K562 (cell line): ENCODE results near the gene ATE1. TPM values are rescaled to one million over a fixed set of nuclear protein-coding genes. Genes with fewer than 3 reads are reported as not detected.

Experiments used
- ATAC-seq: fragments of 200-7000 bp; cut with Tn5 transposase; 3 replicates; pipeline ENCODE4 v1.9.1; 2020; ENCODE audit warnings: moderate library complexity
- BruUV-seq: library from RNA; stranded (reverse); fragments of 400-500 nt; replicated peaks from 2 replicates; lab custom pipeline; 2021; lab: Mats Ljungman, UMichigan
- CTCF ChIA-PET: fragments of 300-600 bp; formaldehyde crosslinking; extraction: SDS; loops from one replicate; lab custom pipeline; 2021; ENCODE audit warnings: low intra/inter-chr PET ratio; lab: Yijun Ruan, JAX
- POLR2A ChIA-PET: fragments of 300-600, 350-650 bp; sonication (Branson Sonifier 250); formaldehyde crosslinking; extraction: SDS; loops from one replicate; lab custom pipeline; 2021; ENCODE audit warnings: antibody characterized with exemption, inconsistent platforms; lab: Yijun Ruan, JAX
- DNase-seq, 4 experiments: peaks; one replicate each; pipeline versions ENCODE4 v3.0.0 to v3.0.0-alpha.2; 2011 to 2018; ENCODE audit warnings: low spot score in 3 of 4, mixed read lengths in 3 of 4; ENCODE audit errors: extremely low read depth in 1 of 4
- FAIRE-seq: peaks from 2 replicates; lab custom pipeline; 2011; peaks lifted over from hg19 to GRCh38; lab: Jason Lieb, UNC
- H2AFZ ChIP-seq: 2 replicates; pipeline ENCODE4 v1.6.0; 2011; ENCODE audit warnings: low read depth, low read length, control low read depth, inconsistent platforms
- H3K27ac ChIP-seq: fragments of 200-600 bp; 3 replicates; pipeline ENCODE4 v1.8.0; 2011; ENCODE audit warnings: low read depth, mild to moderate bottlenecking, control low read depth, inconsistent platforms, low read length, moderate library complexity, mixed read lengths; ENCODE audit errors: extremely low read depth
- H3K27me3 ChIP-seq, 2 experiments: fragments of 300-600 bp in 1 of 2; 2 replicates in 1 of 2; 3 replicates in 1 of 2; pipeline versions ENCODE4 v1.6.0 to v1.8.0; 2011; ENCODE audit warnings: inconsistent platforms in 2 of 2, low read length in 2 of 2, mild to moderate bottlenecking in 1 of 2, mixed read lengths in 1 of 2, moderate library complexity in 1 of 2; ENCODE audit not compliant: control insufficient read depth in 2 of 2, insufficient read depth in 2 of 2
- H3K36me3 ChIP-seq: fragments of 300-600 bp; 3 replicates; pipeline ENCODE4 v1.8.0; 2011; ENCODE audit warnings: mild to moderate bottlenecking, low read length, inconsistent platforms; ENCODE audit not compliant: control insufficient read depth, insufficient read depth
- H3K4me1 ChIP-seq, 2 experiments: fragments of 200-600 bp in 1 of 2; replicated peaks in 1 of 2; 2 replicates in 1 of 2; 3 replicates in 1 of 2; pipeline versions ENCODE4 v1.5.1 to v1.8.0; 2011; ENCODE audit warnings: inconsistent platforms in 2 of 2, low read length in 2 of 2, mild to moderate bottlenecking in 1 of 2, mixed read lengths in 1 of 2, moderate library complexity in 1 of 2; ENCODE audit not compliant: control insufficient read depth in 2 of 2, insufficient read depth in 2 of 2
- H3K4me2 ChIP-seq: 2 replicates; pipeline ENCODE4 v1.6.1; 2011; ENCODE audit warnings: low read length, control low read depth, inconsistent platforms, mixed read lengths; ENCODE audit not compliant: insufficient read depth
- H3K4me3 ChIP-seq: fragments of 200-600 bp; sonication (generic), shearing (Covaris generic); 2 replicates; pipeline ENCODE4 v1.5.1; 2016; ENCODE audit warnings: control low read depth, inconsistent platforms
- H3K79me2 ChIP-seq: fragments of 200-600 bp; 3 replicates; pipeline ENCODE4 v1.8.0; 2011; ENCODE audit warnings: low read length, inconsistent platforms; ENCODE audit not compliant: control insufficient read depth, insufficient read depth
- H3K9ac ChIP-seq, 2 experiments: 2 replicates each; pipeline versions ENCODE4 v1.6.0 to v1.6.1; 2011; ENCODE audit warnings: low read depth in 2 of 2, low read length in 2 of 2, control low read depth in 1 of 2, inconsistent platforms in 1 of 2, mild to moderate bottlenecking in 1 of 2, mixed read lengths in 1 of 2; ENCODE audit not compliant: insufficient read depth in 1 of 2
- H3K9me1 ChIP-seq: one replicate; pipeline ENCODE4 v1.6.0; 2011; ENCODE audit warnings: inconsistent platforms, mild to moderate bottlenecking, low read length, moderate library complexity; ENCODE audit not compliant: control insufficient read depth, insufficient read depth
- H3K9me3 ChIP-seq: replicated peaks from 2 replicates; pipeline ENCODE4 v1.5.1; 2011; ENCODE audit warnings: low read depth, low read length, inconsistent platforms; ENCODE audit not compliant: control insufficient read depth, insufficient read depth
- H4K20me1 ChIP-seq: replicated peaks from 2 replicates; pipeline ENCODE4 v1.6.1; 2011; ENCODE audit warnings: low read length, inconsistent platforms, mixed read lengths; ENCODE audit not compliant: control insufficient read depth, insufficient read depth
- CCNT2 ChIP-seq: IDR thresholded peaks from 2 replicates; pipeline ENCODE4 v1.6.1; 2011; ENCODE audit warnings: borderline replicate concordance, low read depth, mild to moderate bottlenecking, moderate library complexity, mixed read lengths, low read length; ENCODE audit not compliant: insufficient read length; ENCODE audit errors: extremely low read depth
- CREBBP ChIP-seq: IDR thresholded peaks from one replicate; pipeline ENCODE4 v1.6.1; 2012; ENCODE audit warnings: low read depth, mild to moderate bottlenecking, control low read depth, inconsistent platforms, low read length
- DMBX1 ChIP-seq: fragments of 250-450 bp; sonication (Bioruptor Pico); IDR thresholded peaks from 2 replicates; pipeline ENCODE4 v1.8.0; 2022; ENCODE audit warnings: inconsistent platforms, mild to moderate bottlenecking, moderate library complexity, borderline replicate concordance
- ETV5 ChIP-seq: sonication (generic); formaldehyde crosslinking; IDR thresholded peaks from 2 replicates; pipeline ENCODE4 v1.4.0; 2020; ENCODE audit warnings: low read depth, mild to moderate bottlenecking, missing genetic modification reagents
- HIVEP1 ChIP-seq: fragments of 250-450 bp; sonication (Bioruptor Pico); IDR thresholded peaks from 2 replicates; pipeline ENCODE4 v1.4.0; 2020; ENCODE audit warnings: mild to moderate bottlenecking
- NFE2L1 ChIP-seq: fragments of 450-650 bp; IDR thresholded peaks from 2 replicates; pipeline ENCODE4 v1.6.1; 2016; ENCODE audit warnings: missing genetic modification characterization, low read depth, mild to moderate bottlenecking, missing compliant biosample characterization, moderate library complexity, borderline replicate concordance
- SAP30 ChIP-seq: fragments of 200-600 bp; sonication (generic); IDR thresholded peaks from 2 replicates; pipeline ENCODE4 v1.6.1; 2012; ENCODE audit warnings: borderline replicate concordance, low read depth, mild to moderate bottlenecking, moderate library complexity, low read length, control low read depth, inconsistent platforms; ENCODE audit not compliant: insufficient read depth, poor library complexity, severe bottlenecking
- SREBF2 ChIP-seq: sonication (generic); formaldehyde crosslinking; IDR thresholded peaks from 2 replicates; pipeline ENCODE4 v1.4.0; 2020; ENCODE audit warnings: mild to moderate bottlenecking, missing genetic modification reagents
- THAP7 ChIP-seq: fragments of 250-450 bp; sonication (Bioruptor Pico); IDR thresholded peaks from 2 replicates; pipeline ENCODE4 v1.5.0; 2021
- WHSC1 ChIP-seq: IDR thresholded peaks from one replicate; pipeline ENCODE4 v1.6.1; 2012; ENCODE audit warnings: low read length, control low read depth, inconsistent platforms
- ZBTB7A ChIP-seq: IDR thresholded peaks from 2 replicates; pipeline ENCODE4 v1.6.1; 2011; ENCODE audit warnings: low read depth, mild to moderate bottlenecking, low read length, moderate library complexity, borderline replicate concordance; ENCODE audit not compliant: control insufficient read depth
- ZNF146 ChIP-seq: IDR thresholded peaks from one replicate; pipeline ENCODE4 v1.6.1; 2018; ENCODE audit warnings: missing compliant biosample characterization; ENCODE audit not compliant: unreplicated experiment
- ZNF282 ChIP-seq: sonication (generic); formaldehyde crosslinking; IDR thresholded peaks from 2 replicates; pipeline ENCODE4 v1.8.1; 2023; ENCODE audit warnings: missing genetic modification reagents
- ZNF316 ChIP-seq: fragments of 450-650 bp; IDR thresholded peaks from 2 replicates; pipeline ENCODE4 v1.6.1; 2016
- ZNF384 ChIP-seq: IDR thresholded peaks from 2 replicates; pipeline ENCODE4 v1.6.1; 2012; ENCODE audit warnings: low read depth, low read length, improper control_type of control experiment
- ZNF507 ChIP-seq: conservative IDR thresholded peaks from 2 replicates; pipeline ENCODE4 v1.6.1; 2017; ENCODE audit warnings: missing genetic modification characterization, missing compliant biosample characterization
- WGBS: fragments of 100-300 bp; shearing (Covaris generic); methylation state at CpG from one replicate; pipeline ENCODE4 v1.1.6; 2016; ENCODE audit warnings: low coverage, mixed read lengths; ENCODE audit not compliant: insufficient coverage; ENCODE audit errors: missing lambda C conversion rate; 5-methylcytosine and 5-hydroxymethylcytosine counted together
- in situ Hi-C: fragments of 300-500 bp; cut with MboI; formaldehyde crosslinking; loops from 4 replicates; pipeline ENCODE4 v1.15.0; 2018; ENCODE audit warnings: inconsistent platforms, mixed read lengths
- intact Hi-C: fragments of 100-400 bp; cut with micrococcal nuclease; formaldehyde crosslinking; loops from 2 replicates; pipeline ENCODE4 v1.14.2; 2022
- polyA plus RNA-seq, 8 experiments: library from polyadenylated mRNA; depleted of rRNA in 4 of 8; stranded (reverse) in 5 of 8; unstranded in 3 of 8; fragments of >200 nt; fragmentation: Nextera tagmentation in 2 of 8; fragmentation: Illumina TruSeq in 1 of 8; extraction: Ambion mirVana in 2 of 8; extraction: Trizol in 1 of 8; gene quantifications; 2 replicates each; pipeline versions ENCODE4 v1.2.1 to v1.2.3, GENCODE V29; 2011 to 2014; ENCODE audit warnings: inconsistent platforms in 1 of 8, missing spikeins in 1 of 8
- total RNA-seq, 7 experiments: library from RNA; depleted of rRNA in 6 of 7; stranded (reverse); fragments of >200 nt in 6 of 7; fragmentation: Illumina TruSeq in 2 of 7; extraction: Trizol in 2 of 7; gene quantifications; 2 replicates each; pipeline versions ENCODE4 v1.2.1 to v1.2.3, GENCODE V29; 2011 to 2021; ENCODE audit warnings: low replicate concordance in 1 of 7
- TF ChIP-seq, protein P1 (sequence below), 2 experiments: fragments of 250-450 bp in 1 of 2; fragments of 450-650 bp in 1 of 2; sonication (Bioruptor Pico) in 1 of 2; IDR thresholded peaks; 2 replicates each; pipeline versions ENCODE4 v1.6.1 to v1.8.0; 2016 to 2021; ENCODE audit warnings: mild to moderate bottlenecking in 2 of 2, moderate library complexity in 2 of 2, missing compliant biosample characterization in 1 of 2, missing genetic modification characterization in 1 of 2
- TF ChIP-seq, protein P2 (sequence below): fragments of 450-650 bp; IDR thresholded peaks from one replicate; pipeline ENCODE4 v1.6.1; 2018; ENCODE audit warnings: mild to moderate bottlenecking, moderate library complexity; ENCODE audit not compliant: partially characterized antibody

ATE1 gene
- total and polyA plus RNA-seq, 9 of the 15 experiments (the other 6 are each of a cell fraction or from before 2014, with no cell fraction given): 3.0 to 14.2 (median 8.8) TPM

DNA sequence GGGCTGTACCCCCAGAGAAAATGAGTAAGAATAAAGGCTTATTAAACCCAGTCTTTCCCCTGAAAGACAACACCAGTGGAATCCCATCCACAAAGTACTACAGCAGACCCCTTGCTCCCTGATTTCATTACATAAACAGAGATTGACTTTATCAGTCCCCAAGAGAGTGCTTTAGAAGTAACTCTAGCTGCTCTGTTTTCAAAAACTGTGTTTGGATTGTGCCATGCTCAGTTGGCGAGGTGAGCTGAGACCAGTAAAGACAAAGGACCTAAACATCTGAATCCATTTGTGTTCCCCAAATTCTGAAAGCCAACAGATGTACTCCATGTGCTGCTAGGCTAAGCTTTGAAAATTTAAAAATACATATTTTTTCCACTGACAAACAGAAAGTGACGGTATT lies 127.0 kb downstream of the ATE1 start:
- Histone ChIP-seq H3K4me3 (no peak overlapping the region), H3K4me2 (no peak overlapping the region), H3K9me3 (no peaks in the 10 kb centered on the region), H3K27ac (no peak overlapping the region), H4K20me1 (no peaks in the 10 kb centered on the region), H3K9ac (no peak overlapping the region), H3K36me3 (no peaks in the 10 kb centered on the region), H3K27me3 (no peaks in the 10 kb centered on the region), H2AFZ (no peak overlapping the region), H3K4me1 (no peaks in the 10 kb centered on the region), H3K9me1 (no peaks in the 10 kb centered on the region), H3K79me2 (no peaks in the 10 kb centered on the region)
- DNase-seq: no peak
- no peak for TF ChIP-seq ZNF146
- TF ChIP-seq ZNF282 (CRISPR knock-in tag): no peak
- no peak for TF ChIP-seq CREBBP
- no peak for TF ChIP-seq NFE2L1 (tag)
- no peak for TF ChIP-seq ZNF316
- no peak for TF ChIP-seq ZNF507 (tag)
- TF ChIP-seq ETV5 (CRISPR knock-in tag): no peak
- TF ChIP-seq WHSC1: no peak
- TF ChIP-seq CCNT2: no peak
- no peak for TF ChIP-seq SREBF2
- TF ChIP-seq, protein P1, sequence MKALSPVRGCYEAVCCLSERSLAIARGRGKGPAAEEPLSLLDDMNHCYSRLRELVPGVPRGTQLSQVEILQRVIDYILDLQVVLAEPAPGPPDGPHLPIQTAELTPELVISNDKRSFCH (CRISPR knock-in tag; IDR thresholded peaks at IDR 0.05): no peak
- TF ChIP-seq, protein P1 (tag; IDR thresholded peaks at IDR 0.05): no peak
- TF ChIP-seq ZBTB7A: no peak
- TF ChIP-seq, protein P2, sequence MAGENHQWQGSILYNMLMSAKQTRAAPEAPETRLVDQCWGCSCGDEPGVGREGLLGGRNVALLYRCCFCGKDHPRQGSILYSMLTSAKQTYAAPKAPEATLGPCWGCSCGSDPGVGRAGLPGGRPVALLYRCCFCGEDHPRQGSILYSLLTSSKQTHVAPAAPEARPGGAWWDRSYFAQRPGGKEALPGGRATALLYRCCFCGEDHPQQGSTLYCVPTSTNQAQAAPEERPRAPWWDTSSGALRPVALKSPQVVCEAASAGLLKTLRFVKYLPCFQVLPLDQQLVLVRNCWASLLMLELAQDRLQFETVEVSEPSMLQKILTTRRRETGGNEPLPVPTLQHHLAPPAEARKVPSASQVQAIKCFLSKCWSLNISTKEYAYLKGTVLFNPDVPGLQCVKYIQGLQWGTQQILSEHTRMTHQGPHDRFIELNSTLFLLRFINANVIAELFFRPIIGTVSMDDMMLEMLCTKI: no peak
- no peak for TF ChIP-seq THAP7 (CRISPR knock-in tag)
- no peak for TF ChIP-seq HIVEP1 (CRISPR knock-in tag)
- no peak for TF ChIP-seq ZNF384
- no peak for TF ChIP-seq DMBX1 (CRISPR knock-in tag)
- TF ChIP-seq SAP30: no peak
- 95% methylated on average over 2 of the region's 2 CpGs for WGBS
- POLR2A ChIA-PET: no interaction called here
- CTCF ChIA-PET: no interaction called here
- FAIRE-seq: no peak
- no TSS peak for BruUV-seq
- in situ Hi-C loops (no loop called here), intact Hi-C loops (no loop called here)
- ATAC-seq: no peak
